CD8-positive, alpha-beta memory T cell (primary cell): ENCODE results near the gene FUZ. TPM values are rescaled to one million over a fixed set of nuclear protein-coding genes. Genes with fewer than 3 reads are reported as not detected.

Source experiments
- CTCF ChIA-PET: fragments of 350-600 bp; sonication (Branson Sonifier 250); formaldehyde crosslinking; loops from one replicate; lab custom pipeline; 2021; ENCODE audit warnings: antibody characterized with exemption; lab: Charles Lee
- POLR2A ChIA-PET: fragments of 350-600 bp; sonication (Branson Sonifier 250); formaldehyde crosslinking; loops from one replicate; lab custom pipeline; 2021; ENCODE audit warnings: antibody characterized with exemption; lab: Charles Lee
- DNase-seq, 5 donors: peaks; one replicate each; pipeline versions ENCODE4 v3.0.0 to v3.0.0-alpha.2; 2020 to 2022; ENCODE audit warnings: mixed read lengths in 1 of 5
- H3K27ac ChIP-seq: one replicate; pipeline ENCODE4 v1.7.0; 2013; ENCODE audit warnings: low read depth, mild to moderate bottlenecking, low read length, moderate library complexity
- H3K27me3 ChIP-seq: 2 replicates; pipeline ENCODE4 v1.7.0; 2013; ENCODE audit warnings: low read length, mild to moderate bottlenecking; ENCODE audit not compliant: insufficient read depth, poor library complexity, severe bottlenecking
- H3K36me3 ChIP-seq: 2 replicates; pipeline ENCODE4 v1.7.0; 2013; ENCODE audit warnings: mild to moderate bottlenecking, low read length, moderate library complexity; ENCODE audit not compliant: insufficient read depth
- H3K4me1 ChIP-seq: 2 replicates; pipeline ENCODE4 v1.7.0; 2013; ENCODE audit warnings: mild to moderate bottlenecking, low read length, moderate library complexity; ENCODE audit not compliant: insufficient read depth
- H3K4me3 ChIP-seq: 2 replicates; pipeline ENCODE4 v1.7.0; 2013; ENCODE audit warnings: mild to moderate bottlenecking, low read length
- H3K9me3 ChIP-seq: 2 replicates; pipeline ENCODE4 v1.7.0; 2013; ENCODE audit warnings: mild to moderate bottlenecking, low read length
- H3K27ac Mint-ChIP-seq, 8 donors: one replicate each; pipeline ENCODE4 v1.8.0; 2020 to 2021; ENCODE audit warnings: mixed read lengths in 8 of 8, mild to moderate bottlenecking in 6 of 8, inconsistent platforms in 3 of 8, moderate library complexity in 3 of 8
- H3K27me3 Mint-ChIP-seq, 2 donors: one replicate each; pipeline ENCODE4 v1.8.0; 2020 to 2021; ENCODE audit warnings: mixed read lengths in 2 of 2, mild to moderate bottlenecking in 1 of 2, moderate library complexity in 1 of 2
- H3K36me3 Mint-ChIP-seq, 3 donors: one replicate each; pipeline ENCODE4 v1.8.0; 2020 to 2021; ENCODE audit warnings: mixed read lengths in 3 of 3, inconsistent platforms in 1 of 3, mild to moderate bottlenecking in 1 of 3
- H3K4me1 Mint-ChIP-seq, 3 donors: one replicate each; pipeline ENCODE4 v1.8.0; 2020 to 2021; ENCODE audit warnings: mixed read lengths in 3 of 3, inconsistent platforms in 1 of 3, mild to moderate bottlenecking in 1 of 3
- H3K4me3 Mint-ChIP-seq, 7 donors: one replicate each; pipeline ENCODE4 v1.8.0; 2020 to 2021; ENCODE audit warnings: mixed read lengths in 7 of 7, mild to moderate bottlenecking in 6 of 7, moderate library complexity in 4 of 7, inconsistent platforms in 2 of 7
- H3K9me3 Mint-ChIP-seq, 5 donors: one replicate each; pipeline ENCODE4 v1.8.0; 2020 to 2022; ENCODE audit warnings: mixed read lengths in 5 of 5, mild to moderate bottlenecking in 3 of 5, moderate library complexity in 2 of 5, inconsistent platforms in 1 of 5
- polyA plus RNA-seq: library from polyadenylated mRNA; unstranded; fragments of 300-500 nt; fragmentation: Illumina TruSeq; gene quantifications from one replicate; pipeline ENCODE4 v1.2.3, GENCODE V29; 2021
- total RNA-seq, 2 experiments: library from RNA; stranded (reverse); gene quantifications; one replicate each; pipeline ENCODE4 v1.2.3, GENCODE V29; 2021

The FUZ gene
- total and polyA plus RNA-seq, 3 experiments from 2014 or later, result 4.5 to 30.1 (median 26.1) TPM

DNA sequence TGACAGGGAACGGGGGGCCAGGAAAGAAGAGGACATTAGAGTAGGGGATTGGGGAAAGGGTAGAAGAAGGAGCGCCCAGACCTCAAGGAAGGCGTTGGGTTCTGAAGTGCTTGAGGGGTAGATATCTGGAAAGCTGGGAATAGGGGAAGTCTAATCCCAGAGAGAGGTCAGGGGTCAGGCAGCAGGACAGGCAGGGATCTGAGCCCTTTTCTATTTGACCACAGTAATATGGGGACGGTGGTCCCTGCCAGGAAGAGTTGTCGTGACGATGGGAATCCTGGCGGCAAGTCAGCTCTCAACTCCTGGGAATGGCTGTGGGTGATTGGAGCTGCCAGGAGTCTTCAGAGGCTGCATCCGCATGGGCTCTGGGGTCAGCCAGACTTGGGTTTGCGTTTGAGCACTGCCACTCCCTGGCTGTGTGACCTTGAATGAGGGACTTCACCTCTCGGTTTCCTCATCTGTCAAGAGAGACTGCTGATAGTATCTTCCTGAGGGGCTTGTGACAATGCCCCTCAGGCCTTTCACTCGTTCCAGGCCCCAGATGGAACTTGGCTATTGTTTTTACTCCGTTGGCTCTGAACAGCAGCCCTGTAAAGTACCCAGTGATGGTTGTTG is 45.0 kb downstream of the FUZ start:
- ChIA-PET POLR2A (interaction anchor here (0.6 kb wide), 1 partner anchor 40 kb away, joined by 3 read pairs; no protein-coding TSS in a partner anchor), CTCF (no interaction called here)
- Histone ChIP-seq H3K4me3 (peak overlapping the region; percentile 82), H3K36me3 (no peaks in the 10 kb centered on the region), H3K9me3 (no peaks in the 10 kb centered on the region), H3K4me1 (peaks cover 25% of the 10 kb centered on the region), H3K27me3 (no peaks in the 10 kb centered on the region), H3K27ac (peak overlapping the region; percentile 79)
- Mint-ChIP-seq H3K36me3 (peaks cover 0 to 16% (median 0%) of the 10 kb centered on the region in 3 donors), H3K27me3 (no peaks in the 10 kb centered on the region), H3K9me3 (no peaks in the 10 kb centered on the region), H3K4me1 (peaks cover 43 to 51% (median 48%) of the 10 kb centered on the region in 3 donors), H3K4me3 (peak overlapping the region; percentile 89 to 95 (median 93)), H3K27ac (peak overlapping the region in 7 of 8 donors; percentile 54 to 94 (median 91))
- no peak for DNase-seq

DNA sequence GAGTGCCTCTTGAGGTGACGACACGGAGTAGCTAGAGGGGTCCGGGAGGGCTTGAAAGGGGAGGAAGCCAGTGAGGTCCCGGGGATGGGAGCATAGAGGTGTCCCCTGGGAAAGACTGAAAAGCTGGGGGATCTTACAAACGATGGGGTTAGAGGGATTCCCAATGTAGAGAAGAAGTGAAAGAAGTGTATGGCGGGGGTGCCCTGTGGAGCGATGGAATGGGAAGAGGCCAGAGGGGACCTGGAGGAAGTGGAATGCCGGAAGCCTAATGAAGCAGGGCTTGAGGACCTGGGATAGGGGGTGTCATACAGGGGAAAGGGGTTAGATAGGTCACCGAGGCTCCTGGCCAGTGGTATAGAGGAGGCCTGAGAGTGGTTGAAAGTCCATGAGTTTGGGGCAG is 45.7 kb downstream of the FUZ start:
- Histone ChIP-seq H3K27me3 (no peaks in the 10 kb centered on the region), H3K36me3 (no peaks in the 10 kb centered on the region), H3K4me3 (peak overlapping the region; percentile 82), H3K27ac (peak overlapping the region; percentile 79), H3K4me1 (peaks cover 25% of the 10 kb centered on the region), H3K9me3 (no peaks in the 10 kb centered on the region)
- peak in 1 of 5 donors; percentile 10 for DNase-seq
- POLR2A ChIA-PET, result interaction anchor here (0.5 to 1.1 kb wide), 8 partner anchors 14 to 750 kb away, joined by 3 to 8 read pairs (median 3); partner anchors contain the start of genes AKT1S1, PRMT1 and TBC1D17
- H3K36me3 Mint-ChIP-seq, result peaks cover 0 to 13% (median 0%) of the 10 kb centered on the region in 3 donors
- H3K27ac Mint-ChIP-seq, result peak overlapping the region; percentile 77 to 97 (median 92)
- H3K4me1 Mint-ChIP-seq, result peaks cover 40 to 48% (median 47%) of the 10 kb centered on the region in 3 donors
- no peaks in the 10 kb centered on the region for H3K27me3 Mint-ChIP-seq
- no peaks in the 10 kb centered on the region for H3K9me3 Mint-ChIP-seq
- CTCF ChIA-PET, result interaction anchor here (1.0 to 1.3 kb wide), 3 partner anchors 45 to 102 kb away, joined by 4 to 5 read pairs (median 4); partner anchors contain the start of gene FUZ
- H3K4me3 Mint-ChIP-seq, result peak overlapping the region; percentile 89 to 95 (median 93)

DNA sequence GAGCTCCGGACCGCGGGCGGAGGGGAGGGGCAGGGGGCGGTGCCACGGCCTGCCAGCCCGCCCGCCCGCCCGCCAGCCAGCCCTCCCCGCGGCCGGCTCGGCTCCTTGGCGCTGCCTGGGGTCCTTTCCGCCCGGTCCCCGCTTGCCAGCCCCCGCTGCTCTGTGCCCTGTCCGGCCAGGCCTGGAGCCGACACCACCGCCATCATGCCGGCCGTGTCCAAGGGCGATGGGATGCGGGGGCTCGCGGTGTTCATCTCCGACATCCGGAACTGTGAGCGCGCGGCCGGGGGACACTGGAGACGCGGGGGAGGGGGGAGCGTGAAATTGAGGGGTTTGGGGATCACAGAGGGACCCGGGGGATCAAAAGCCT is 46.2 kb downstream of the FUZ start, which contains the start of gene AP2A1:
AP2A1 (plus strand) TSS at position 72 of the 370 bp plus-strand sequence; CDS start at position 205, 133 bp downstream.
- Mint-ChIP-seq H3K36me3 (peaks cover 0 to 13% (median 0%) of the 10 kb centered on the region in 3 donors), H3K4me1 (peaks cover 40 to 48% (median 47%) of the 10 kb centered on the region in 3 donors), H3K27me3 (no peaks in the 10 kb centered on the region), H3K27ac (peak within 1 kb of the TSS; percentile 77 to 99 (median 96)), H3K9me3 (no peaks in the 10 kb centered on the region), H3K4me3 (peak within 1 kb of the TSS; percentile 89 to 95 (median 94))
- ChIA-PET CTCF (interaction anchor here (1.0 to 1.3 kb wide), 3 partner anchors 46 to 102 kb away, joined by 4 to 5 read pairs (median 4); partner anchors contain the start of gene FUZ), POLR2A (interaction anchor here (0.5 to 1.1 kb wide), 13 partner anchors 14 to 1148 kb away, joined by 3 to 8 read pairs (median 3); partner anchors contain the start of genes AKT1S1, PRMT1, RPL18 and SPHK2)
- no peak for DNase-seq
- Histone ChIP-seq H3K4me1 (peaks cover 25% of the 10 kb centered on the region), H3K4me3 (peak within 1 kb of the TSS; percentile 82), H3K27ac (peak within 1 kb of the TSS; percentile 84), H3K36me3 (no peaks in the 10 kb centered on the region), H3K9me3 (no peaks in the 10 kb centered on the region), H3K27me3 (no peaks in the 10 kb centered on the region)

DNA sequence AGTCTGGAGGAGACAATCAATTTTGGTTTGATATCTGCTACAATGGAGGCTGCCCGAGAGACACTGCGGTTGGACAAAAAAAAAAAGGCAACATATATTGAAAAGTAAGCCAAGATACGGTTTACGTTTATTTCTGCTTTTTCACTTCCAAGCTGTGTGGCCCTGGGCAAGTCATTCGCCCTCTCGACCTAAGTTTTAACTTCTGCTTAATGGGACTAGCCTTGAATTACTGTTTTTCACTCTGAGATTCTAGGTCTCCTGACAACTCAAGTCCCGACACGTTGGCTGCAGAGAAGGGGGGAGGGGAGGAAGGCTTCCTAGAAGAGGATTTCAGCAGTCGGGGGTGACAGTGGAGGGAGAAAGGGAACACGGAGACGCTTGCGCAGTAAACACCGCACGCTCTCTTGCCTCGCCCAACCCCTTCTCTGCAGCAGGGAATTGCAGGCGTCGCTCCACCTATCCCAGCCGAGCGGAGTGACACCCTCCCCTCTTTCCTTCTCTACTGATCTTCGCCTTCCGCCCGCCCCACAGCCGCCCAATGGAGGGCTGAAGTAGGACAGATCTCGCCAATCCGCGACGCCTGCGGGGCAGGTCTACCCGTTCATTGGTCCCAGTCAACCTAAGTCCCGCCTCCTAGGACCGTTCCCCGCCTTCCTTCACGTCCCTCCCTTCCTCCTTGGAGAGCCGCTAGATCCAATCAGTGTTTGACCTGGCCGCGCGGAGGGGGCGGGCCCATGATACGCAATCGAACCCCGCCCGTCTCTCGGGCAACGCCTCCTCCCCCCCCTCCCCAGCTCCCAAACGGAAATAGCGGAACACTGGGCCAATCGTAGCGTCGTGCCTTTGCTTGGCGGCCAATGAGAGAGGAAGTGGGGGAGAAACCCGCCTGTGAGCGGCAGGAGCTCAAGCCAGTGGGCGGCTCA is 46.8 kb downstream of the FUZ start:
- H3K4me1 Mint-ChIP-seq, result peaks cover 36 to 44% (median 42%) of the 10 kb centered on the region in 3 donors
- no peaks in the 10 kb centered on the region for H3K27me3 Mint-ChIP-seq
- Histone ChIP-seq H3K36me3 (no peaks in the 10 kb centered on the region), H3K4me3 (peak overlapping the region; percentile 75), H3K27me3 (no peaks in the 10 kb centered on the region), H3K9me3 (no peaks in the 10 kb centered on the region), H3K4me1 (peaks cover 25% of the 10 kb centered on the region), H3K27ac (peak overlapping the region; percentile 84)
- no peaks in the 10 kb centered on the region for H3K9me3 Mint-ChIP-seq
- peak; percentile 98 to 100 (median 100) for DNase-seq
- POLR2A ChIA-PET, result interaction anchor here (0.5 to 1.4 kb wide), 14 partner anchors 15 to 1147 kb away, joined by 3 to 8 read pairs (median 3); partner anchors contain the start of genes AKT1S1, FUZ, PRMT1 and RPL18
- CTCF ChIA-PET, result interaction anchor here (1.0 to 1.3 kb wide), 3 partner anchors 47 to 103 kb away, joined by 4 to 5 read pairs (median 4); partner anchors contain the start of gene FUZ
- peaks cover 0 to 9% (median 0%) of the 10 kb centered on the region in 3 donors for H3K36me3 Mint-ChIP-seq
- peak overlapping the region; percentile 75 to 95 (median 94) for H3K4me3 Mint-ChIP-seq
- H3K27ac Mint-ChIP-seq, result peak overlapping the region; percentile 55 to 99 (median 94)

DNA sequence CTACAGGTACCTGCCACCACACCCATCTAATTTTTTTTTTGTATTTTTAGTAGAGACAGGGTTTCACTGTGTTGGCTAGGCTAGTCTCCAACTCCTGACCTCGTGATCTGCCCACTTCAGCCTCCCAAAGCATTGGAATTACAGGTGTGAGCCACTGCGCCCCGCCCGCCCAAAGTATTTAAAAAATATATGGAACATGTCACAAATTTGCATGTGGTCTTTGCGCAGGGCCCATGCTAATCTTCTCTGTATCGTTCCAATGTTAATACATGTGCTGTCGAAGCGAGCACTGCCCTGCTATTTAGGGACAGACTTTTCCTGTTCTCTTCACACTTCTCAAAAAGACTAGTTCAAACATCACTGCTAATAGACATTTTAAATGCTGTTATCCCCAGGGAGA is 48.8 kb downstream of the FUZ start:
- Mint-ChIP-seq H3K36me3 (peaks cover 0 to 3% (median 0%) of the 10 kb centered on the region in 3 donors), H3K27ac (peak overlapping the region in 1 of 8 donors; percentile 57), H3K9me3 (no peaks in the 10 kb centered on the region), H3K4me1 (peaks cover 28 to 30% (median 29%) of the 10 kb centered on the region in 3 donors), H3K4me3 (peak overlapping the region in 3 of 7 donors; percentile 48 to 66 (median 54)), H3K27me3 (no peaks in the 10 kb centered on the region)
- no peak overlapping the region for H3K27ac ChIP-seq
- peaks cover 23% of the 10 kb centered on the region for H3K4me1 ChIP-seq
- ChIA-PET POLR2A (no interaction called here), CTCF (interaction anchor here (0.7 kb wide), 1 partner anchor 80 kb away, joined by 3 read pairs; no protein-coding TSS in a partner anchor)
- DNase-seq, result no peak
- H3K9me3 ChIP-seq, result no peaks in the 10 kb centered on the region
- H3K27me3 ChIP-seq, result no peaks in the 10 kb centered on the region
- no peaks in the 10 kb centered on the region for H3K36me3 ChIP-seq
- H3K4me3 ChIP-seq, result no peak overlapping the region

DNA sequence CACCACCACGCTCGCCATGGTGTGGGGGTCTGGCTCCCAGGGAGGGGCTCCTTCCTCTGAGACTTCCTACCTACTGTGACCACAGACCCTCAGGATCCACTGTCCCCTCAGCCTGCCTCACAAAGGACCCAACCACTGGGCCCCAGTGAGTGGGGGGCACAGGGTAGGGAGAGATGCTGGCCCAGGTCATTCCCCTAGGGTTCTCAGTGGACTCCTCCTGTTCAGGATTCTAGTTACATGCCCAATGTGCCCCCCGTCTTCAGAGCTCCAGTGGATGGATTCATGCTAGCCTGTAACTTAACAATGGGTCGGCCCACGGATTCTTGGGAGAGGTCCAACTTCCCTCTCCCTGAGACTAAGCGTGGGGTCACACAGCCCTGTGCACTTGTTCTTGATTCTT is 49.9 kb downstream of the FUZ start, which contains the start of gene TSKS:
TSKS (minus strand) TSS at position 77 of the 400 bp plus-strand sequence; CDS start at position 18, 59 bp downstream.
- ChIA-PET CTCF (interaction anchor here (0.5 kb wide), 1 partner anchor 81 kb away, joined by 3 read pairs; no protein-coding TSS in a partner anchor), POLR2A (no interaction called here)
- Mint-ChIP-seq H3K9me3 (no peaks in the 10 kb centered on the region), H3K36me3 (peaks cover 0 to 3% (median 0%) of the 10 kb centered on the region in 3 donors), H3K4me1 (peaks cover 19 to 21% (median 20%) of the 10 kb centered on the region in 3 donors), H3K27me3 (peaks cover 0 to 3% of the 10 kb centered on the region in 2 donors), H3K4me3 (no peak within 1 kb of the TSS), H3K27ac (peak within 1 kb of the TSS in 1 of 8 donors; percentile 64)
- Histone ChIP-seq H3K36me3 (no peaks in the 10 kb centered on the region), H3K4me1 (peaks cover 18% of the 10 kb centered on the region), H3K4me3 (no peak within 1 kb of the TSS), H3K27ac (no peak within 1 kb of the TSS), H3K27me3 (no peaks in the 10 kb centered on the region), H3K9me3 (no peaks in the 10 kb centered on the region)
- no peak for DNase-seq

DNA sequence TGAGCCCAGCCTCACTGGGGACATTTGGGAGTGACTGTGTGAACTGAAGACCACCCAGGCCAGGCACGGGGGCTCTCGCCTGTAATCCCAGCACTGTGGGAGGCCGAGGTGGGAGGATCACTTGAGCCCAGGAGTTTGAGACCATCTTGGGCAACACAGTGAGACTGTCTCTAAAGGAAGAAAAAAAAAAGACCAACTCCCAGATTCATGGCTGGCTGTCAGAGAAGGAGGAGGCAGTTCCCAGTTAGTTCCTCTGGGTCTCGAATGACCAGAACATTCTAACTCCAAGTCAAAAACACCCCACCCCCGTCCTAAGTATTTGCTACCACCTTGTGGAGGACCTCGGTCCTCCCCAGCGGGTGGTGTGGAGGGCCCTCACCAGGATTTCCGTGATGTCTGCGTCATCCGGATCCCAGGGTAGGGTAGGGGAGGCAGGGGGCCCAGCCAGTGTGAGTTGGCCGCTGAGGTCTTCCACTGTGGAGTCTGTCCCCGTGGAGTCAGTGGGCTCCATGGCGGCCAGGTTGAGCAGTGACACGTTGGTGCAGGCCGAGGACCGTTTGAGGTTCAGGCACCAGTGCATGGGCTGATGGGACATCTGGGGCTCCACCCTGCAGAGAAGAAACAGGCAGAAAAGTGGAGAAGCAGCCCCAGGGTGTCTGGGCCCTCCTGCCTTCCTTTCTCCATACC is 51.3 kb downstream of the FUZ start:
- H3K4me3 ChIP-seq, result no peak overlapping the region
- POLR2A ChIA-PET, result no interaction called here
- peak overlapping the region in 1 of 7 donors; percentile 26 for H3K4me3 Mint-ChIP-seq

More for the DNA sequence above, 51.3 kb downstream of the FUZ start:
- Mint-ChIP-seq H3K36me3 (peaks cover 0 to 3% (median 0%) of the 10 kb centered on the region in 3 donors), H3K27ac (peak overlapping the region in 2 of 8 donors; percentile 21 to 27), H3K4me1 (peaks cover 8 to 10% (median 8%) of the 10 kb centered on the region in 3 donors), H3K27me3 (peaks cover 0 to 3% of the 10 kb centered on the region in 2 donors), H3K9me3 (no peaks in the 10 kb centered on the region)
- Histone ChIP-seq H3K36me3 (no peaks in the 10 kb centered on the region), H3K27ac (peak overlapping the region; percentile 51), H3K9me3 (no peaks in the 10 kb centered on the region), H3K4me1 (peaks cover 8% of the 10 kb centered on the region), H3K27me3 (no peaks in the 10 kb centered on the region)
- CTCF ChIA-PET, result no interaction called here
- no peak for DNase-seq
